HEK293 (cell line): ENCODE results near the gene KRT71.

Experiments
- CTCF ChIA-PET: fragments of 350-600 bp; formaldehyde crosslinking; extraction: SDS; loops from one replicate; lab custom pipeline; 2021; ENCODE audit warnings: antibody characterized with exemption; lab: Yijun Ruan, JAX
- POLR2A ChIA-PET: fragments of 300-600 bp; formaldehyde crosslinking; extraction: SDS; loops from one replicate; lab custom pipeline; 2020; ENCODE audit warnings: antibody characterized with exemption, inconsistent platforms; lab: Yijun Ruan, JAX
- H3K27ac ChIP-seq: fragments of 200-500 bp; sonication (Bioruptor generic); 2 replicates; pipeline ENCODE4 v1.5.1; 2014; ENCODE audit warnings: low read depth, low read length, control low read depth, inconsistent platforms; ENCODE audit errors: extremely low read depth
- H3K36me3 ChIP-seq, 2 experiments: fragments of 200-500 bp in 1 of 2; sonication (Bioruptor generic) in 1 of 2; 1 replicate in 1 of 2; 2 replicates in 1 of 2; pipeline ENCODE4 v1.5.1; 2014 to 2017; ENCODE audit warnings: inconsistent platforms in 2 of 2, low read length in 2 of 2; ENCODE audit not compliant: control insufficient read depth in 2 of 2, insufficient read depth in 1 of 2
- H3K4me1 ChIP-seq: fragments of 200-500 bp; sonication (Bioruptor generic); 2 replicates; pipeline ENCODE4 v1.5.1; 2014; ENCODE audit warnings: mild to moderate bottlenecking, low read length, inconsistent platforms; ENCODE audit not compliant: control insufficient read depth, insufficient read depth
- H3K4me3 ChIP-seq: 2 replicates; pipeline ENCODE4 v1.5.1; 2011; ENCODE audit warnings: low read depth, mild to moderate bottlenecking, control low read depth, low read length, moderate library complexity
- H3K9me3 ChIP-seq: fragments of 200-500 bp; sonication (Bioruptor generic); 2 replicates; pipeline ENCODE4 v1.5.1; 2014; ENCODE audit warnings: low read depth, low read length, inconsistent platforms; ENCODE audit not compliant: control insufficient read depth, insufficient read depth
- BCL6B ChIP-seq: fragments of 450-650 bp; formaldehyde crosslinking; IDR thresholded peaks from 2 replicates; pipeline ENCODE4 v1.5.1; 2017; ENCODE audit warnings: missing biosample characterization, missing genetic modification characterization
- GLIS1 ChIP-seq: fragments of 450-650 bp; formaldehyde crosslinking; IDR thresholded peaks from 2 replicates; pipeline ENCODE4 v1.5.1; 2016; ENCODE audit warnings: missing biosample characterization, missing genetic modification characterization
- IKZF3 ChIP-seq: fragments of 450-650 bp; IDR thresholded peaks from 2 replicates; pipeline ENCODE4 v1.5.0; 2018; ENCODE audit warnings: missing biosample characterization, mild to moderate bottlenecking, missing genetic modification characterization, moderate library complexity
- OSR2 ChIP-seq: fragments of 450-650 bp; formaldehyde crosslinking; IDR thresholded peaks from 2 replicates; pipeline ENCODE4 v1.5.1; 2016; ENCODE audit warnings: missing biosample characterization, missing genetic modification characterization
- PATZ1 ChIP-seq: fragments of 450-650 bp; formaldehyde crosslinking; IDR thresholded peaks from 2 replicates; pipeline ENCODE4 v1.5.1; 2016; ENCODE audit warnings: missing biosample characterization, missing genetic modification characterization
- PBX3 ChIP-seq: sonication (generic); formaldehyde crosslinking; IDR thresholded peaks from 2 replicates; pipeline ENCODE4 v1.8.1; 2022; ENCODE audit warnings: mild to moderate bottlenecking, moderate library complexity, missing genetic modification reagents
- PRDM4 ChIP-seq: fragments of 450-650 bp; formaldehyde crosslinking; IDR thresholded peaks from 2 replicates; pipeline ENCODE4 v1.5.1; 2017; ENCODE audit warnings: missing biosample characterization, missing genetic modification characterization
- TCF7L2 ChIP-seq: IDR thresholded peaks from 2 replicates; pipeline ENCODE4 v1.6.1; 2011; ENCODE audit warnings: low read depth, mild to moderate bottlenecking, inconsistent platforms, low read length, moderate library complexity, borderline replicate concordance
- TRIM28 ChIP-seq: IDR thresholded peaks from 2 replicates; pipeline ENCODE4 v1.6.1; 2011; ENCODE audit warnings: low read length, control low read depth, borderline replicate concordance
- ZBTB1 ChIP-seq: fragments of 450-650 bp; formaldehyde crosslinking; IDR thresholded peaks from 2 replicates; pipeline ENCODE4 v1.5.1; 2016; ENCODE audit warnings: missing biosample characterization, missing genetic modification characterization
- ZBTB44 ChIP-seq: fragments of 450-650 bp; IDR thresholded peaks from 2 replicates; pipeline ENCODE4 v1.5.1; 2018; ENCODE audit warnings: missing biosample characterization, mild to moderate bottlenecking, missing genetic modification characterization
- ZFP37 ChIP-seq: fragments of 450-650 bp; formaldehyde crosslinking; IDR thresholded peaks from 2 replicates; pipeline ENCODE4 v1.5.1; 2016; ENCODE audit warnings: missing biosample characterization, missing genetic modification characterization
- ZNF140 ChIP-seq: fragments of 450-650 bp; formaldehyde crosslinking; IDR thresholded peaks from 2 replicates; pipeline ENCODE4 v1.5.1; 2016; ENCODE audit warnings: missing biosample characterization, missing genetic modification characterization
- ZNF423 ChIP-seq: fragments of 450-650 bp; formaldehyde crosslinking; IDR thresholded peaks from 2 replicates; pipeline ENCODE4 v1.5.1; 2016; ENCODE audit warnings: missing biosample characterization, missing genetic modification characterization
- ZNF433 ChIP-seq: fragments of 450-650 bp; formaldehyde crosslinking; IDR thresholded peaks from 2 replicates; pipeline ENCODE4 v1.5.1; 2016; ENCODE audit warnings: missing biosample characterization, missing genetic modification characterization, low read depth
- ZNF580 ChIP-seq: fragments of 450-650 bp; formaldehyde crosslinking; IDR thresholded peaks from 2 replicates; pipeline ENCODE4 v1.5.1; 2016; ENCODE audit warnings: missing biosample characterization, missing genetic modification characterization
- ZNF596 ChIP-seq: fragments of 450-650 bp; IDR thresholded peaks from 2 replicates; pipeline ENCODE4 v1.5.0; 2018; ENCODE audit warnings: missing biosample characterization, mild to moderate bottlenecking, missing genetic modification characterization, moderate library complexity
- ZNF645 ChIP-seq: fragments of 450-650 bp; formaldehyde crosslinking; IDR thresholded peaks from 2 replicates; pipeline ENCODE4; 2016; ENCODE audit warnings: missing biosample characterization, missing genetic modification characterization
- ZNF768 ChIP-seq: fragments of 450-650 bp; formaldehyde crosslinking; IDR thresholded peaks from 2 replicates; pipeline ENCODE4 v1.5.1; 2018; ENCODE audit warnings: missing biosample characterization, mild to moderate bottlenecking, missing genetic modification characterization
- ZNF792 ChIP-seq: fragments of 450-650 bp; formaldehyde crosslinking; IDR thresholded peaks from 2 replicates; pipeline ENCODE4 v1.5.1; 2016; ENCODE audit warnings: missing biosample characterization, missing genetic modification characterization
- ZNF837 ChIP-seq: fragments of 450-650 bp; formaldehyde crosslinking; IDR thresholded peaks from 2 replicates; pipeline ENCODE4 v1.5.1; 2016; ENCODE audit warnings: missing biosample characterization, missing genetic modification characterization
- ZSCAN16 ChIP-seq: fragments of 450-650 bp; formaldehyde crosslinking; IDR thresholded peaks from 2 replicates; pipeline ENCODE4 v1.5.1; 2016; ENCODE audit warnings: missing biosample characterization, missing genetic modification characterization
- ZSCAN23 ChIP-seq: fragments of 450-650 bp; formaldehyde crosslinking; IDR thresholded peaks from 2 replicates; pipeline ENCODE4 v1.5.1; 2016; ENCODE audit warnings: missing biosample characterization, missing genetic modification characterization

KRT71 gene

GRCh38 chr12:52537101-52537500 is 15.8 kb downstream of the KRT71 start:
- Histone ChIP-seq H3K4me1 (peaks cover 19% of the 10 kb centered on the region), H3K9me3 (no peaks in the 10 kb centered on the region)
- POLR2A ChIA-PET: no interaction called here
- no peak for TF ChIP-seq ZNF792 (tag by site-specific recombination)
- TF ChIP-seq ZNF596 (tag by site-specific recombination): no peak
- no peak for TF ChIP-seq BCL6B
- no peak for TF ChIP-seq ZBTB1 (tag by site-specific recombination)
- TF ChIP-seq OSR2: no peak
- no peak for TF ChIP-seq ZNF433
- TF ChIP-seq ZNF837 (tag by site-specific recombination): no peak
- TF ChIP-seq TRIM28: no peak
- no peak for TF ChIP-seq ZSCAN16 (tag by site-specific recombination)
- no peak for TF ChIP-seq ZBTB44
- TF ChIP-seq ZNF580 (tag by site-specific recombination): no peak
- TF ChIP-seq ZNF645 (tag by site-specific recombination): no peak
- no peak for TF ChIP-seq PBX3 (CRISPR knock-in tag)
- TF ChIP-seq ZSCAN23 (tag by site-specific recombination): no peak
- no peak for TF ChIP-seq PATZ1
- no peak for TF ChIP-seq ZFP37 (tag by site-specific recombination)
- no peak for TF ChIP-seq IKZF3 (tag by site-specific recombination)
- TF ChIP-seq ZNF140 (tag by site-specific recombination): no peak
- TF ChIP-seq TCF7L2: no peak
- TF ChIP-seq, all 188 proteins: peak for 0
- no peaks in the 10 kb centered on the region for H3K36me3 ChIP-seq
- no peak overlapping the region for H3K4me3 ChIP-seq
- CTCF ChIA-PET: interaction anchor here (0.6 to 1.4 kb wide), 4 partner anchors 25 to 918 kb away, joined by 3 to 6 read pairs (median 3); no protein-coding TSS in a partner anchor
- H3K27ac ChIP-seq: no peak overlapping the region

- Histone ChIP-seq H3K4me1 (peaks cover 19% of the 10 kb centered on the region), H3K36me3 (no peaks in the 10 kb centered on the region), H3K9me3 (no peaks in the 10 kb centered on the region), H3K4me3 (no peak overlapping the region), H3K27ac (no peak overlapping the region)
- CTCF ChIA-PET: interaction anchor here (0.6 to 1.9 kb wide), 4 partner anchors 17 to 510 kb away, joined by 3 to 6 read pairs (median 4); partner anchors contain the start of gene KRT8
- POLR2A ChIA-PET: no interaction called here
- TF ChIP-seq ZSCAN23 (tag by site-specific recombination) (no peak), GLIS1 (peak; percentile 60), ZNF768 (tag by site-specific recombination) (no peak), PRDM4 (tag by site-specific recombination) (no peak), ZNF423 (tag by site-specific recombination) (no peak)
Measured at GRCh38 chr12:52535574-52535973, 17.4 kb downstream of the KRT71 start.
